H1 (cell line): ENCODE data around the gene EPSTI1. TPM values are rescaled to one million over a fixed set of nuclear protein-coding genes. Genes with fewer than 3 reads are reported as not detected.

Source experiments
- CTCF ChIA-PET: fragments of 300-600 bp; sonication (Branson Sonifier 250); formaldehyde crosslinking; loops from one replicate; lab custom pipeline; 2021; ENCODE audit not compliant: partially characterized antibody; lab: Charles Lee
- POLR2A ChIA-PET: fragments of 300-600 bp; sonication (Branson Sonifier 250); formaldehyde crosslinking; loops from one replicate; lab custom pipeline; 2021; ENCODE audit warnings: inconsistent platforms; ENCODE audit not compliant: partially characterized antibody; lab: Charles Lee
- DNase-seq, 2 experiments: peaks; one replicate each; pipeline versions ENCODE4 v3.0.0 to v3.0.0-alpha.2; 2010 to 2022; ENCODE audit warnings: low spot score in 2 of 2, low read depth in 1 of 2, mixed read lengths in 1 of 2
- FAIRE-seq: peaks from 2 replicates; lab custom pipeline; 2011; peaks lifted over from hg19 to GRCh38; lab: Jason Lieb, UNC
- H2AFZ ChIP-seq: 2 replicates; pipeline ENCODE4 v1.8.1; 2012; ENCODE audit warnings: low read length, inconsistent platforms
- H2AK5ac ChIP-seq: 2 replicates; pipeline ENCODE4 v1.6.1; 2013; ENCODE audit warnings: low read depth, low read length
- H2BK120ac ChIP-seq: replicated peaks from 2 replicates; pipeline ENCODE3; 2013; ENCODE audit warnings: low read depth, low read length, inconsistent platforms
- H2BK12ac ChIP-seq: 2 replicates; pipeline ENCODE4 v1.6.1; 2013; ENCODE audit warnings: low read depth, low read length
- H2BK15ac ChIP-seq: 2 replicates; pipeline ENCODE4 v1.6.1; 2013; ENCODE audit warnings: low read length
- H2BK20ac ChIP-seq: 2 replicates; pipeline ENCODE4 v1.6.1; 2013; ENCODE audit warnings: low read length
- H2BK5ac ChIP-seq: 2 replicates; pipeline ENCODE4 v1.6.1; 2013; ENCODE audit warnings: low read depth, low read length
- H3K14ac ChIP-seq: 2 replicates; pipeline ENCODE4 v1.6.1; 2013; ENCODE audit warnings: inconsistent platforms; ENCODE audit not compliant: insufficient read length
- H3K18ac ChIP-seq: 2 replicates; pipeline ENCODE4 v1.6.1; 2013; ENCODE audit warnings: low read length; ENCODE audit errors: extremely low read depth
- H3K23ac ChIP-seq: 2 replicates; pipeline ENCODE4 v1.6.1; 2013; ENCODE audit warnings: inconsistent platforms; ENCODE audit not compliant: insufficient read length
- H3K23me2 ChIP-seq: 2 replicates; pipeline ENCODE4 v1.6.1; 2013; ENCODE audit warnings: low read depth, low read length
- H3K27ac ChIP-seq: 2 replicates; pipeline ENCODE4 v1.6.1; 2011; ENCODE audit warnings: low read depth, low read length, inconsistent platforms
- H3K27me3 ChIP-seq, 4 experiments: replicated peaks in 1 of 4; 1 replicate in 1 of 4; 2 replicates in 3 of 4; pipeline versions ENCODE4 v1.6.1 to v1.8.1; 2011 to 2013; ENCODE audit warnings: low read length in 3 of 4, mild to moderate bottlenecking in 3 of 4, inconsistent platforms in 2 of 4, mixed read lengths in 2 of 4, moderate library complexity in 1 of 4; ENCODE audit not compliant: control insufficient read depth in 3 of 4, insufficient read depth in 3 of 4; ENCODE audit errors: extremely low read depth in 1 of 4
- H3K36me3 ChIP-seq, 4 experiments: 2 replicates each; pipeline versions ENCODE4 v1.6.1 to v1.8.1; 2011 to 2013; ENCODE audit warnings: mild to moderate bottlenecking in 4 of 4, low read length in 3 of 4, moderate library complexity in 2 of 4, control low read depth in 1 of 4, inconsistent platforms in 1 of 4; ENCODE audit not compliant: insufficient read depth in 4 of 4, control insufficient read depth in 2 of 4
- H3K4ac ChIP-seq: replicated peaks from 2 replicates; pipeline ENCODE3; 2013; ENCODE audit warnings: low read length, low read depth, mixed read lengths, inconsistent platforms; ENCODE audit not compliant: insufficient read length
- H3K4me1 ChIP-seq, 4 experiments: replicated peaks in 1 of 4; 1 replicate in 1 of 4; 2 replicates in 3 of 4; pipeline versions ENCODE4 v1.6.1 to v1.8.1; 2011 to 2013; ENCODE audit warnings: low read length in 3 of 4, inconsistent platforms in 2 of 4, mixed read lengths in 1 of 4; ENCODE audit not compliant: insufficient read depth in 4 of 4, control insufficient read depth in 3 of 4
- H3K4me2 ChIP-seq, 2 experiments: 2 replicates each; pipeline versions ENCODE4 v1.6.1 to v1.8.1; 2011 to 2013; ENCODE audit warnings: low read depth in 2 of 2, low read length in 2 of 2, control low read depth in 1 of 2, inconsistent platforms in 1 of 2, mild to moderate bottlenecking in 1 of 2; ENCODE audit not compliant: insufficient read depth in 1 of 2
- H3K4me3 ChIP-seq, 4 experiments: fragments of 200-600, 300-600 bp in 1 of 4; sonication (generic), shearing (Covaris generic), sonication (Bioruptor Twin) in 1 of 4; 2 replicates each; pipeline versions ENCODE4 v1.5.1 to v1.8.1; 2011 to 2016; ENCODE audit warnings: low read length in 4 of 4, low read depth in 3 of 4, control low read depth in 2 of 4, inconsistent platforms in 2 of 4, mild to moderate bottlenecking in 2 of 4, mixed read lengths in 1 of 4, moderate library complexity in 1 of 4; ENCODE audit not compliant: insufficient read depth in 2 of 4; ENCODE audit errors: extremely low read depth in 1 of 4
- H3K56ac ChIP-seq: replicated peaks from 2 replicates; pipeline ENCODE3; 2013; ENCODE audit warnings: low read depth, mild to moderate bottlenecking, mixed read lengths, low read length, inconsistent platforms; ENCODE audit not compliant: insufficient read length
- H3K79me1 ChIP-seq: 2 replicates; pipeline ENCODE4 v1.6.1; 2013; ENCODE audit warnings: low read depth, low read length, control low read depth
- H3K79me2 ChIP-seq, 2 experiments: 2 replicates each; pipeline versions ENCODE4 v1.6.1 to v1.8.1; 2012 to 2013; ENCODE audit warnings: low read length in 2 of 2, mild to moderate bottlenecking in 2 of 2, inconsistent platforms in 1 of 2; ENCODE audit not compliant: insufficient read depth in 2 of 2, control insufficient read depth in 1 of 2
- H3K9ac ChIP-seq, 4 experiments: replicated peaks in 1 of 4; 1 replicate in 1 of 4; 2 replicates in 3 of 4; pipeline versions ENCODE4 v1.6.1 to v1.8.1; 2011 to 2013; ENCODE audit warnings: low read depth in 3 of 4, low read length in 3 of 4, control low read depth in 2 of 4, mild to moderate bottlenecking in 2 of 4, moderate library complexity in 2 of 4, inconsistent platforms in 1 of 4; ENCODE audit errors: extremely low read depth in 1 of 4
- H3K9me3 ChIP-seq, 2 experiments: 2 replicates each; pipeline versions ENCODE4 v1.6.1 to v1.8.1; 2012 to 2013; ENCODE audit warnings: mild to moderate bottlenecking in 2 of 2, moderate library complexity in 2 of 2, control low read depth in 1 of 2, inconsistent platforms in 1 of 2, low read depth in 1 of 2, low read length in 1 of 2, mixed read lengths in 1 of 2; ENCODE audit not compliant: insufficient read depth in 2 of 2
- H4K20me1 ChIP-seq, 2 experiments: replicated peaks in 1 of 2; 2 replicates each; pipeline versions ENCODE3 to v1.8.1; 2011 to 2013; ENCODE audit warnings: inconsistent platforms in 2 of 2, low read length in 2 of 2, mild to moderate bottlenecking in 1 of 2; ENCODE audit not compliant: insufficient read depth in 2 of 2, control insufficient read depth in 1 of 2
- H4K5ac ChIP-seq: 2 replicates; pipeline ENCODE4 v1.6.1; 2013; ENCODE audit warnings: low read length, low read depth, mixed read lengths, inconsistent platforms; ENCODE audit not compliant: insufficient read length
- H4K8ac ChIP-seq: 2 replicates; pipeline ENCODE4 v1.8.0; 2013; ENCODE audit warnings: mild to moderate bottlenecking, moderate library complexity, low read length, inconsistent platforms; ENCODE audit not compliant: insufficient read depth; ENCODE audit errors: extremely low read depth
- H4K91ac ChIP-seq: replicated peaks from 2 replicates; pipeline ENCODE3; 2013; ENCODE audit warnings: low read length, mixed read lengths, inconsistent platforms; ENCODE audit not compliant: insufficient read length
- BCL11A ChIP-seq, 2 experiments: IDR thresholded peaks; one replicate each; pipeline ENCODE4 v1.6.1; 2011; ENCODE audit warnings: low read depth in 2 of 2, low read length in 2 of 2, mild to moderate bottlenecking in 2 of 2
- BRCA1 ChIP-seq: IDR thresholded peaks from 2 replicates; pipeline ENCODE4 v1.6.1; 2012; ENCODE audit warnings: low read depth, low read length, improper control_type of control experiment
- CHD1 ChIP-seq: IDR thresholded peaks from 2 replicates; pipeline ENCODE4 v1.6.1; 2012; ENCODE audit warnings: low read depth, low read length, improper control_type of control experiment
- GTF2F1 ChIP-seq: IDR thresholded peaks from 2 replicates; pipeline ENCODE4 v1.6.1; 2012; ENCODE audit warnings: low read depth, low read length, improper control_type of control experiment, borderline replicate concordance
- PHF8 ChIP-seq: fragments of 200-600 bp; sonication (generic); conservative IDR thresholded peaks from 2 replicates; pipeline ENCODE4 v1.7.1; 2012; ENCODE audit warnings: low read depth, mild to moderate bottlenecking, inconsistent platforms, low read length, moderate library complexity
- POLR2AphosphoS5 ChIP-seq: IDR thresholded peaks from 2 replicates; pipeline ENCODE4 v1.6.1; 2011; ENCODE audit warnings: low read depth, low read length
- RNF2 ChIP-seq: fragments of 200-900, 300-1000 bp; sonication (generic); IDR thresholded peaks from 2 replicates; pipeline ENCODE4 v1.7.1; 2016; ENCODE audit warnings: borderline replicate concordance, low read depth, mild to moderate bottlenecking, antibody characterized with exemption, low read length; ENCODE audit not compliant: poor library complexity, severe bottlenecking; ENCODE audit errors: missing control alignments
- RXRA ChIP-seq: IDR thresholded peaks from 2 replicates; pipeline ENCODE4 v1.6.1; 2011; ENCODE audit warnings: low read depth, mild to moderate bottlenecking, low read length, moderate library complexity; ENCODE audit not compliant: insufficient read depth
- SIX5 ChIP-seq: IDR thresholded peaks from 2 replicates; pipeline ENCODE4 v1.6.1; 2011; ENCODE audit warnings: mild to moderate bottlenecking, low read depth, low read length
- SP4 ChIP-seq: IDR thresholded peaks from 2 replicates; pipeline ENCODE4 v1.6.1; 2012; ENCODE audit warnings: low read length, inconsistent platforms
- SUZ12 ChIP-seq: fragments of 200-600 bp; sonication (generic); IDR thresholded peaks from 2 replicates; pipeline ENCODE4 v1.6.1; 2012; ENCODE audit warnings: mild to moderate bottlenecking, inconsistent platforms, low read length, moderate library complexity, mixed read lengths
- TAF7 ChIP-seq: optimal IDR thresholded peaks from 2 replicates; pipeline ENCODE3; 2011; ENCODE audit warnings: low read depth, mild to moderate bottlenecking, inconsistent platforms, low read length, moderate library complexity, borderline replicate concordance
- TBP ChIP-seq: IDR thresholded peaks from 2 replicates; pipeline ENCODE4 v1.6.1; 2011; ENCODE audit warnings: low read depth, low read length, improper control_type of control experiment
- TEAD4 ChIP-seq: IDR thresholded peaks from 2 replicates; pipeline ENCODE4 v1.6.1; 2012; ENCODE audit warnings: low read depth, low read length, inconsistent platforms, mixed read lengths
- whole genome bisulfite sequencing, 2 experiments: shearing (Covaris generic) in 1 of 2; methylation state at CpG; one replicate each; pipeline versions ENCODE4 v1.1.6 to v1.1.7; 2013 to 2015; ENCODE audit warnings: low lambda C conversion rate in 2 of 2, mixed read lengths in 2 of 2, inconsistent platforms in 1 of 2, low coverage in 1 of 2, missing lambda C conversion rate in 1 of 2; ENCODE audit not compliant: insufficient replicate concordance in 2 of 2, insufficient coverage in 1 of 2, insufficient read length in 1 of 2; ENCODE audit errors: extremely low coverage in 1 of 2, missing lambda C conversion rate in 1 of 2; 5-methylcytosine and 5-hydroxymethylcytosine counted together
- polyA plus RNA-seq, 7 experiments: library from polyadenylated mRNA; depleted of rRNA in 3 of 7; stranded (reverse) in 5 of 7; unstranded in 2 of 7; fragments of >200 nt in 5 of 7; fragments of 200-250 nt in 2 of 7; gene quantifications; 1 replicate in 5 of 7; 2 replicates in 1 of 7; 4 replicates in 1 of 7; pipeline versions ENCODE4 v1.2.1 to v1.2.3, GENCODE V29; 2011 to 2013; ENCODE audit warnings: missing spikeins in 2 of 7, mixed read lengths in 2 of 7
- total RNA-seq: library from RNA; stranded (reverse); fragmentation: NEBNext Ultra II Directional; extraction: Animal tissue kit (Norgen Biotek cat#: 25700); gene quantifications from 2 replicates; pipeline ENCODE4 v1.2.1, GENCODE V29; 2021
- TF ChIP-seq, protein P1 (sequence below): IDR thresholded peaks from 2 replicates; pipeline ENCODE4 v1.6.1; 2011; ENCODE audit warnings: low read depth, mild to moderate bottlenecking, low read length; ENCODE audit not compliant: insufficient read depth

EPSTI1 gene
- total and polyA plus RNA-seq, 2 of the 8 experiments (the other 6 are each of a cell fraction or from before 2014, with no cell fraction given) = 0.23 to 0.37 TPM

- Histone ChIP-seq H3K18ac (no peak overlapping the region), H3K23ac (no peak overlapping the region), H2BK20ac (no peak overlapping the region), H3K4me3 (no peak overlapping the region), H3K27me3 (no peaks in the 10 kb centered on the region), H3K79me2 (no peaks in the 10 kb centered on the region), H3K27ac (no peak overlapping the region), H3K14ac (no peak overlapping the region), H3K4me1 (no peaks in the 10 kb centered on the region), H3K9me3 (no peaks in the 10 kb centered on the region), H3K36me3 (no peaks in the 10 kb centered on the region), H4K8ac (no peak overlapping the region), H2AK5ac (no peak overlapping the region), H3K56ac (no peak overlapping the region), H2BK15ac (no peak overlapping the region), H4K91ac (no peak overlapping the region), H4K20me1 (no peaks in the 10 kb centered on the region), H2AFZ (no peak overlapping the region), H4K5ac (no peak overlapping the region), H3K4me2 (no peak overlapping the region), H3K4ac (no peak overlapping the region), H3K9ac (no peak overlapping the region), H3K79me1 (no peaks in the 10 kb centered on the region), H2BK120ac (no peak overlapping the region), H3K23me2 (no peaks in the 10 kb centered on the region), H2BK5ac (no peak overlapping the region), H2BK12ac (no peak overlapping the region)
- no peak for DNase-seq
- FAIRE-seq = no peak
- no peak for TF ChIP-seq SIX5
- TF ChIP-seq SP4 = no peak
- no peak for TF ChIP-seq TAF7
- TF ChIP-seq GTF2F1 = no peak
- no peak for TF ChIP-seq BCL11A (IDR thresholded peaks at IDR 0.05; ENCODE audit: low read depth in 2 of 2, low read length in 2 of 2)
- TF ChIP-seq CHD1 = no peak
- TF ChIP-seq RXRA = no peak
- TF ChIP-seq, protein P1, sequence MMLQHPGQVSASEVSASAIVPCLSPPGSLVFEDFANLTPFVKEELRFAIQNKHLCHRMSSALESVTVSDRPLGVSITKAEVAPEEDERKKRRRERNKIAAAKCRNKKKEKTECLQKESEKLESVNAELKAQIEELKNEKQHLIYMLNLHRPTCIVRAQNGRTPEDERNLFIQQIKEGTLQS = no peak
- TF ChIP-seq PHF8 = no peak
- no peak for TF ChIP-seq TBP
- TF ChIP-seq SUZ12 = no peak
- no peak for TF ChIP-seq TEAD4
- no peak for TF ChIP-seq RNF2
- no peak for TF ChIP-seq POLR2AphosphoS5
- no peak for TF ChIP-seq BRCA1
- 98% methylated on average over 2 of the region's 2 CpGs; no CpG with 5 or more reads in 1 of the 2 experiments for WGBS, 2 experiments
- ChIA-PET POLR2A (no interaction called here), CTCF (interaction anchor here (1.1 kb wide), 1 partner anchor 101 kb away, joined by 3 read pairs; no protein-coding TSS in a partner anchor)
These were observed 66.4 kb downstream of the EPSTI1 start for GRCh38 chr13:42925626-42926025.
